ENCODE data around the gene HIVEP1. TPM values are rescaled to one million over a fixed set of nuclear protein-coding genes. Genes with fewer than 3 reads are reported as not detected.

HIVEP1 gene
- total RNA-seq, 4 donors from 2014 or later = 15.2 to 26.9 (median 17.6) TPM

DNA sequence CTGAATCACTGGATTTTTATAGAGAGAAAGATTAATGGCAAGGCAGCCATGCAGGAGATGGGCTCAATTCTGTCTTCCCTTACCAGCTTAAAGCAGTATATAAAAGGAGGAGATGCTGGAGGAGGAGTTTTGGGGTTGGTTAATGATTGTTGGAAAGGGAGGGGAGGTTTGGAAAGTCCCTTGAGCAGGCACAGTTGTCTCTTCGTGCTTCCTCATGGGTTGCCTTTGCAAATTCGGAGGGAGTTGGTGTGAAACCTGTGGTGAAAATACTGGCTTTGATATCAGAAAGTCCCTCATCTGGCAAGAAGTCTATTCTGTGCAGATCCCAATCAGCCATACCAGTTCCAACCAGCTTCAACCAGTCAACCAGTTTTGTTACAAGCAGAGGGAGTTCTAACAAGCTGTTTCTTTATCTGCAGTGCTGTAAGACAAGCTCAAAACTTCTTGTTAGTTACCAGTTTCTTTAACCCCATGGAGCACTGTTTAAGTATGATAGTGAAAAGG is 107.0 kb downstream of the HIVEP1 start:
- no peak for ATAC-seq
- no peaks in the 10 kb centered on the region for H3K27me3 ChIP-seq
- H3K27ac ChIP-seq = no peak overlapping the region
- peaks cover 0 to 26% of the 10 kb centered on the region in 2 donors for H3K36me3 ChIP-seq
- TF ChIP-seq EP300 (IDR thresholded peaks at IDR 0.05) (no peak), POLR2A (IDR thresholded peaks at IDR 0.05) (no peak), POLR2AphosphoS5 (IDR thresholded peaks at IDR 0.05) (no peak)
- TF ChIP-seq, protein P1, sequence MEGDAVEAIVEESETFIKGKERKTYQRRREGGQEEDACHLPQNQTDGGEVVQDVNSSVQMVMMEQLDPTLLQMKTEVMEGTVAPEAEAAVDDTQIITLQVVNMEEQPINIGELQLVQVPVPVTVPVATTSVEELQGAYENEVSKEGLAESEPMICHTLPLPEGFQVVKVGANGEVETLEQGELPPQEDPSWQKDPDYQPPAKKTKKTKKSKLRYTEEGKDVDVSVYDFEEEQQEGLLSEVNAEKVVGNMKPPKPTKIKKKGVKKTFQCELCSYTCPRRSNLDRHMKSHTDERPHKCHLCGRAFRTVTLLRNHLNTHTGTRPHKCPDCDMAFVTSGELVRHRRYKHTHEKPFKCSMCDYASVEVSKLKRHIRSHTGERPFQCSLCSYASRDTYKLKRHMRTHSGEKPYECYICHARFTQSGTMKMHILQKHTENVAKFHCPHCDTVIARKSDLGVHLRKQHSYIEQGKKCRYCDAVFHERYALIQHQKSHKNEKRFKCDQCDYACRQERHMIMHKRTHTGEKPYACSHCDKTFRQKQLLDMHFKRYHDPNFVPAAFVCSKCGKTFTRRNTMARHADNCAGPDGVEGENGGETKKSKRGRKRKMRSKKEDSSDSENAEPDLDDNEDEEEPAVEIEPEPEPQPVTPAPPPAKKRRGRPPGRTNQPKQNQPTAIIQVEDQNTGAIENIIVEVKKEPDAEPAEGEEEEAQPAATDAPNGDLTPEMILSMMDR (IDR thresholded peaks at IDR 0.05) = no peak
- H3K4me3 ChIP-seq = no peak overlapping the region
- H3K9me3 ChIP-seq = peaks cover 0 to 11% (median 0%) of the 10 kb centered on the region in 3 donors
- 35 to 70% methylated on average over 2 of the region's 2 CpGs for WGBS, 2 donors (ENCODE audit: low coverage in 1 of 2)
- H3K4me1 ChIP-seq = no peaks in the 10 kb centered on the region

DNA sequence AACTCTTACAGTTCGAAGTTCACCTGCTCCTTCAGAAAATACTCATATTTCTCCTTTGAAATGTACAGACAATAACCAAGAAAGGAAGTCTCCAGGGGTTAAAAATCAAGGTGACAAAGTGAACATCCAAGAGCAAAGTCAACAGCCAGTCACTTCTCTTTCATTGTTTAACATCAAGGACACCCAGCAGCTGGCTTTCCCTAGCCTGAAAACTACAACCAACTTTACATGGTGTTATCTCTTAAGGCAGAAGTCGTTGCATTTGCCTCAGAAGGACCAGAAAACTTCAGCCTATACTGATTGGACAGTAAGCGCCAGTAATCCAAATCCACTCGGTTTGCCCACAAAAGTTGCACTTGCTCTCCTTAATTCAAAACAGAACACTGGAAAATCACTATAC is 113.3 kb downstream of the HIVEP1 start:
- Histone ChIP-seq H3K9me3 (no peaks in the 10 kb centered on the region), H3K36me3 (peaks cover 0 to 24% of the 10 kb centered on the region in 2 donors), H3K27me3 (no peaks in the 10 kb centered on the region), H3K4me3 (no peak overlapping the region), H3K27ac (no peak overlapping the region), H3K4me1 (no peaks in the 10 kb centered on the region)
- 75 to 79% methylated on average over 3 to 4 of the region's 4 CpGs for WGBS, 2 donors (ENCODE audit: low coverage in 1 of 2)
- TF ChIP-seq EP300 (IDR thresholded peaks at IDR 0.05) (no peak), POLR2AphosphoS5 (IDR thresholded peaks at IDR 0.05) (no peak), POLR2A (IDR thresholded peaks at IDR 0.05) (no peak)
- TF ChIP-seq, protein P1 (IDR thresholded peaks at IDR 0.05) = no peak
- no peak for ATAC-seq

DNA sequence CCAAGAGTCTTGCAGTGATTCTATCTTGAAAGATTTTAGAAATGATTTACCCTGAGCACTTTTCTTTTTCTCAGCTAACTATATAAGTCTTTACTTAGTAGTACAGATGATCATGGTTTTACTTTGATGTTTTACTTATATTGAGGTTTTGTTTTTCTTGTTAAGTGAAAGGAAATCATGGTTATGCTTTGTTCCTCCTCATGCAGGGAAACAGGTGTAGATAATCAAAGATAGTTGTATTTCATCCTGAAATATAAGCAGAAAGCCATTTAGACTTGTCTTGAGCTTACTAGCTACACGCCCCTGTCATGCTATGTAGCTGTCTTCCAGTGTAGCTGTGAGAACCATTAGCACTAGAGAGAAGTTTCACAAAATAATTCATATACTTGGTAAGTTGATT is 113.9 kb downstream of the HIVEP1 start:
- H3K36me3 ChIP-seq = peaks cover 0 to 17% of the 10 kb centered on the region in 2 donors
- no peak for ATAC-seq
- no peak overlapping the region for H3K4me3 ChIP-seq
- no peak for TF ChIP-seq POLR2A (IDR thresholded peaks at IDR 0.05)
- TF ChIP-seq, protein P1 (IDR thresholded peaks at IDR 0.05) = no peak
- no peak overlapping the region for H3K27ac ChIP-seq
- WGBS, 2 donors (ENCODE audit: low coverage in 1 of 2) = 88 to 100% methylated on average over 1 of the region's 1 CpG
- no peaks in the 10 kb centered on the region for H3K27me3 ChIP-seq
- no peaks in the 10 kb centered on the region for H3K9me3 ChIP-seq
- no peaks in the 10 kb centered on the region for H3K4me1 ChIP-seq

DNA sequence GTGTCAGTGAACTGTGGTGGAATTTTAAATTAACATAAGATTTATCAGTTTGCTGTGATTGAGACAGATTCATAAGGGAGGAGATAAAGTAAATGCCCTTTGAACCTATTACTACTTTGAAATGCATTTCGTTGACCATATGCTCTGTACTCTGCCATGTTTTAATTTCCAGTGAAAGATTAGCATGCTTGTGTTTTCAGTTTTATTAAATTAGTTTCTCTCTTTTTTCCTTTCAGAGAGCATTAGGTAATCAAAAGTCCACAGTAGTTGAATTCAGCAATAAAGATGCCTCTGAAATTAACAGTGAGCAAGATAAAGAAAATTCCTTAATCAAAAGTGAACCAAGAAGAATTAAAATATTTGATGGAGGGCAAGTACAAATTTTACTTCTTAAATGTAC is 117.4 kb downstream of the HIVEP1 start:
- Histone ChIP-seq H3K4me1 (no peaks in the 10 kb centered on the region), H3K9me3 (no peaks in the 10 kb centered on the region), H3K4me3 (no peak overlapping the region), H3K36me3 (peaks cover 0 to 5% of the 10 kb centered on the region in 2 donors), H3K27me3 (no peaks in the 10 kb centered on the region), H3K27ac (no peak overlapping the region)
- 77 to 91% methylated on average over 1 of the region's 1 CpG for WGBS, 2 donors (ENCODE audit: low coverage in 1 of 2)
- no peak for ATAC-seq
- TF ChIP-seq EP300 (IDR thresholded peaks at IDR 0.05) (no peak), POLR2A (IDR thresholded peaks at IDR 0.05) (no peak), POLR2AphosphoS5 (IDR thresholded peaks at IDR 0.05) (no peak)
- TF ChIP-seq, protein P1 (IDR thresholded peaks at IDR 0.05) = no peak

DNA sequence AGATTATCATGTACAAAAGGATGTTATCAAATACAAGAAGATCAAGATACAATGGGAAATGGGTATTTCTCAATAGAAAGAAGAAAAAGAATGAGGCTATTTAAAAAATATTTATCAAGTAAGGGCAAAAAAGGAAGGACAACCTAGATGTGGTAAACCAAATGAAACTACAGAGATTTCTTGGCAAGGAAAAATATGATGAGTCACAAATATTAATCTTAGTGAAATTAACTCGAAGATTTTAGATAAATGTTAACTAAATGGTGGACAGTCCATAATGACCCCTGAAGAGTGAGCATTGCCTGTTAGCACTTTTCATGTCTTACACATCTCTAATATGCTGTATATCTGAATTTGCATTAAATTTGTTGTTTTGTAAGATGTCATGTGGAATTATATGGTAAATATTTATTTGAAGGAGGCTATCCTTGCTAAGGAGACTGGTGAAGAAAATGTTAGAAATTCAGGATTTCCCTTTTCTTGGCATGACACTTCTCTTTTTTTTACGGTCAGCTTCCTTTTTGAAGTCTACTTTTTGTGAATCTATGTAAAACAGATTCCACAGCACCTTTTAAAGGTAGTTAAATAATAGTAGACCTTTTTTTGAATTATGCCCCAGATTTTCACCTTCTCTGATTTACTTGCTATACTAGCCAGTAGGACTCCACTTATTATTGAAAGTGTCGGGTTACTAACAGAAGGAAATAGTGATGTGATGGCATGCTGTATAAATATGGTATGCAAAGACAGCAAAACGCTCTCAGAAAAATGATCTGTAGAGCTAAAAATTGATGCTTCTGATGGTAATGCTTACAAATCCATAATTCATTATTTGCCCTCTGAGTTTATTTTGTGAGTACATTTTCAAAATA is 120.5 kb downstream of the HIVEP1 start:
- no peak overlapping the region for H3K4me3 ChIP-seq
- ATAC-seq = no peak
- WGBS, 2 donors (ENCODE audit: low coverage in 1 of 2) = 71 to 77% methylated on average over 4 of the region's 4 CpGs
- TF ChIP-seq EP300 (IDR thresholded peaks at IDR 0.05) = no peak
- no peak overlapping the region for H3K27ac ChIP-seq
- H3K9me3 ChIP-seq = no peaks in the 10 kb centered on the region
- H3K4me1 ChIP-seq = no peaks in the 10 kb centered on the region
- H3K27me3 ChIP-seq = no peaks in the 10 kb centered on the region
- H3K36me3 ChIP-seq = peaks cover 0 to 13% of the 10 kb centered on the region in 2 donors
